MG63 (cell line): ENCODE results near the gene RASA3. TPM values are rescaled to one million over a fixed set of nuclear protein-coding genes. Genes with fewer than 3 reads are reported as not detected.

Experiments
- DNase-seq: peaks from one replicate; pipeline ENCODE4 v3.0.0-alpha.2; 2020
- H3K27me3 ChIP-seq: fragments of 250-450 bp; sonication (Bioruptor Pico); 2 replicates; pipeline ENCODE4 v1.5.1; 2020; ENCODE audit warnings: mild to moderate bottlenecking, moderate library complexity
- H3K36me3 ChIP-seq: fragments of 250-450 bp; sonication (Bioruptor Pico); 2 replicates; pipeline ENCODE4 v1.5.1; 2020; ENCODE audit warnings: mild to moderate bottlenecking, moderate library complexity
- H3K4me3 ChIP-seq: fragments of 250-450 bp; sonication (Bioruptor Pico); 2 replicates; pipeline ENCODE4 v1.5.1; 2020; ENCODE audit warnings: mild to moderate bottlenecking, moderate library complexity
- H3K9me3 ChIP-seq: fragments of 250-450 bp; sonication (Bioruptor Pico); 2 replicates; pipeline ENCODE4 v1.5.1; 2020; ENCODE audit warnings: mild to moderate bottlenecking, moderate library complexity
- total RNA-seq: library from RNA; depleted of rRNA; stranded (reverse); fragments of >200 nt; shearing (Covaris generic); gene quantifications from 2 replicates; pipeline ENCODE4 v1.2.3, GENCODE V29; 2014; ENCODE audit warnings: low replicate concordance

Gene RASA3
- total RNA-seq, 1 experiment from 2014 or later: 21.7 TPM

DNA sequence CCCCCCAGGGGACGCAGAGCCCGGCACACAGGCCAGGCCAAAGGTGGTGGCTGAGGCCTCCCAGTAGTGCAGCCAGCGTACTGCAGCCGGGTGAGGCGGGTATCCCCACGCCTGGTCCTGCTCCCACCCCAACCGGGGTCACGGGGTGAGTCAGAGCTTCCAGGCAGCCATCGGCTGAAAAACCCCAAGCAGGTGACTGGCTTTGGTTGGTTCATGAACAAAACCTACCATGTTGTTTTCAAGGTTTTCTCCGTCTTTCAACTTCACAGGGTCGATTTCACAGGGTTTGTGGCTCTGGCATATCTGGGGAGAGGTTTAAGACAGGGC is 116.5 kb downstream of the RASA3 start:
- H3K27me3 ChIP-seq: no peaks in the 10 kb centered on the region
- H3K36me3 ChIP-seq: peaks cover 30% of the 10 kb centered on the region
- no peak for DNase-seq

DNA sequence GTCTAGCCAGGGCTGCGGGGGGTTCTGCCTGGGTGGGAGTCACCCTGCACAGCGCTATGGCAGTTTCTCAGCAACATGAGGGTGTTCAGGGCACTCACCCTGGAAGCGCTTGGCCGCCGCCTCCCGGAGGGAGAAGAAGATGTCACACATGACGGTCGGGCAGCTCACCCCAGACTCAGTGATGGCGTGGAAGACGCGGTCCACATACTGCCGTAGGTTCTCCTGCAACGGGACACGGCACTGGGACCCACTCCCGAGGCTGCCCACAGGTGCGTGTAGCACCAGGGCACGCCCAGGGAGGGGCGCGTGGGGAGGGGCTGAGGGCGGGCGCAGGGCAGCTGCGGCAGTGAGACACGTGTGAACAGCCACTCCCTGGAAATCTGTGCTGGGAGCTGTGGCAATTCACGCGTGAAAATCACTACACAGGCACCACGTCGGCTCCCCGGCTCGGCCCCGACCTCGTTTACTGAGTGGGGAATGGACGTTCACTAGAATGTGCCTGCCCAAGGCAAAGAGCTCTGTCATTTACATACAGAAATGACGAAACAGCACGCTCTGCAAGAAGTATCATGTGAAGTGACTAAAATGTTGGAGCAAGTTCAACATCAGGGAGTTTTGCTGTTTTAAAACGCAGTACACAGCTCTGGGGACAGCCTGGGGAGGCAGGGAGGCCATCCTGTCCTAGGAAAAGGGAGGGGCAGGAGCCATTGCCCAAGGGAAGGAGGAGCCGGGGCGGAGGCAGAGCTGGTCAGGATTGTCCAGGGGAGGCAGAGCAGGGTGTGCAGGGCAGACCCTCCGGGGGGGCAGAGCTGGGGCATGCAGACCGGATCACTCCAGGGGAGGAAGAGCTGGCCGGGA is 117.1 kb downstream of the RASA3 start:
- Histone ChIP-seq H3K27me3 (no peaks in the 10 kb centered on the region), H3K4me3 (no peak overlapping the region), H3K36me3 (peaks cover 29% of the 10 kb centered on the region), H3K9me3 (no peaks in the 10 kb centered on the region)
- DNase-seq: no peak

More for the DNA sequence above, 116.5 kb downstream of the RASA3 start:
- Histone ChIP-seq H3K9me3 (no peaks in the 10 kb centered on the region), H3K4me3 (no peak overlapping the region)

GRCh38 chr13:114013952-114014629 is 118.3 kb downstream of the RASA3 start:
- H3K27me3 ChIP-seq: no peaks in the 10 kb centered on the region
- no peaks in the 10 kb centered on the region for H3K9me3 ChIP-seq
- no peak overlapping the region for H3K4me3 ChIP-seq
- no peak for DNase-seq
- peaks cover 37% of the 10 kb centered on the region for H3K36me3 ChIP-seq

DNA sequence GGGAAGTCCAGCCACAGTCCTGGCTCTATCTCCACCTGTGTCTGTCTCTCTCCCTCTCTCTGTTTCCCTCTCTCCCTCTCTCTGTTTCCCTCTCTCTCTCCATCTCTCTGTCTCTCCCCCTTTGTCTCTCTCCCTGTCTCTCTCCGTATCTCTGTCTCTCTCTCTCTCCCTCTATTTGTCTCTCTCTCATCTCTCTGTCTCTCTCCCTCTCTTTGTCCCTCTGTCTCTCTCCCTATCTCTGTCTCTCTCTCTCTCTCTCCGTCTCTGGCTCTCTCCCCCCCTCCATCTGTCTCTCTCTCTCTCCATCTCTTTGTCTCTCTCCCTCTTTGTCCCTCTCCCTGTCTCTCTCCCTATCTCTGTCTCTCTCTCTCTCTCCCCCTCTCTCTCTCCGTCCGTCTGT is 119.1 kb downstream of the RASA3 start:
- H3K27me3 ChIP-seq: no peaks in the 10 kb centered on the region

GRCh38 chr13:114012921-114013320 is 119.5 kb downstream of the RASA3 start:
- no peak overlapping the region for H3K4me3 ChIP-seq
- no peak for DNase-seq
- no peaks in the 10 kb centered on the region for H3K9me3 ChIP-seq
- H3K27me3 ChIP-seq: no peaks in the 10 kb centered on the region
- peaks cover 34% of the 10 kb centered on the region for H3K36me3 ChIP-seq

More for the DNA sequence above, 119.1 kb downstream of the RASA3 start:
- no peak for DNase-seq
- no peak overlapping the region for H3K4me3 ChIP-seq
- peaks cover 36% of the 10 kb centered on the region for H3K36me3 ChIP-seq
- H3K9me3 ChIP-seq: no peaks in the 10 kb centered on the region

DNA sequence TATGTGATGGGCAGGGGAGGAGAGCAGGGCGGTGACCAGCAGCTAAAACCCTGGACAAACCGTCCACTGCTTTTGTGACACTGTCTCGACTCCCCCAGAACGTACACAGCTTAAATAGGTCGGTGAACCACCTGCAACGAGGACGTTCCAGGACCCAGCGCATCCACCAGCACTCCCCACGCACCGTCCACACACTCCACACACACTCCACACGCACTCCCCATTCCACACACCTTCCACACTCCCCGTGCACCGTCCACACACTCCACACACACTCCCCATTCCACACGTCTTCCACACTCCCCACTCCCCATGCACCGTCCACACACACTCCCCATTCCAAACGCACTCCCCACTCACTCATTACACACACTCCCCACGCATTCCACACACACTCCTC is 120.3 kb downstream of the RASA3 start:
- peaks cover 32% of the 10 kb centered on the region for H3K36me3 ChIP-seq
- no peak for DNase-seq
- H3K27me3 ChIP-seq: no peaks in the 10 kb centered on the region
- H3K9me3 ChIP-seq: no peaks in the 10 kb centered on the region
- no peak overlapping the region for H3K4me3 ChIP-seq

DNA sequence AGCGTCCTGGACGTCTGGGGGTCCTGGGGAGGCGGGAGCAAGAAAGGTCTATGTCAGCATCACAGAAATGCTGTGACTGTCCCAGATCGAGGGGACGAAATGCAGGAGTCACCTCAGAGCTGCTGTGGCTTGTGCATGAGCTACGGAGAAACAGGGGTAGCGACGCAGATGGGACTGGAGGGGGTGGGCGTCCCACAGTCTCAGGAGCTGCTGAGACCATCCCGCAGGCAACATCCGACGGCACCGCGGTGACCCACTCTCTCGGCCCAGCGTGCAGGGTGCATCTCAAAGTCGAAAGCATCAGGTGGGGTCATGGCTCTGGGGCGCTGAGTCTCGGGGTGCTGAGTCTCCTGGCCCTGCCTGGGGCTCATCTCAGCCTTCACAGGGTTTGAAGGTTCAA is 121.2 kb downstream of the RASA3 start:
- no peak for DNase-seq
- Histone ChIP-seq H3K36me3 (peaks cover 26% of the 10 kb centered on the region), H3K4me3 (no peak overlapping the region), H3K27me3 (no peaks in the 10 kb centered on the region), H3K9me3 (no peaks in the 10 kb centered on the region)

GRCh38 chr13:114010401-114011101 is 121.9 kb downstream of the RASA3 start:
- Histone ChIP-seq H3K36me3 (peaks cover 20% of the 10 kb centered on the region), H3K9me3 (no peaks in the 10 kb centered on the region), H3K4me3 (no peak overlapping the region), H3K27me3 (no peaks in the 10 kb centered on the region)
- no peak for DNase-seq

- no peaks in the 10 kb centered on the region for H3K9me3 ChIP-seq
- no peak for DNase-seq
- H3K27me3 ChIP-seq: no peaks in the 10 kb centered on the region
- no peak overlapping the region for H3K4me3 ChIP-seq
- peaks cover 14% of the 10 kb centered on the region for H3K36me3 ChIP-seq
These were observed 122.6 kb downstream of the RASA3 start for GRCh38 chr13:114009590-114010400.

DNA sequence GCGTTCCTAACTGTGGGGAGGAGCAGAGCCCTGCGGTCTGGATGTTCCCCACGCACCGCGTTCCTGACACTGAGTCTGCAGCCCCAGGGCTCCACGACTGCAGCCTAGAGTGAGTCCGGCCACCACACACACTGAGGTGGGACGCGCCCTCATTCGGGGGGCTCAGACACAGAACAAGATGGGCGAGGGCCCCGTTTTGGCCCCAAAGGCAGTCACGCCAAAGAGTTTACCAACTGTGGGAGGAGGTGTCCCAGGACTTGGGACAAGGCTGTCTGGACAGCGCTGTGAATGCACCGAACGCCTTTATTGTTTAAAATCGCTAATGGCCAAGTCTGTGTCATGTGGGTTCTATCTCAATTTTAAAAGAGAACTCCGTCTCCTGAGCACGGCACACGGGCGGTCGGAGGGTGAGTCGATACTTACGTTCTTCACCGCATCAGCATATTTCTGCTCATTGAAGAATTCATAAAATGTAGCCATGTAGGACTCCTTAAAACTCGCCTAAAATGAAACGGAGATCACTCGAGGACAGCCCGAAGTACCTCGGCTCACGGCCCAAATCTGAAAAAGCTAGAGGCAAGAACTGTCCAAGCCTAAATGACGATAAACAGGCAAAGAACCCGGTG is 123.3 kb downstream of the RASA3 start:
- no peaks in the 10 kb centered on the region for H3K27me3 ChIP-seq
- H3K36me3 ChIP-seq: peaks cover 14% of the 10 kb centered on the region
- no peak overlapping the region for H3K4me3 ChIP-seq
- no peak for DNase-seq
- H3K9me3 ChIP-seq: no peaks in the 10 kb centered on the region

DNA sequence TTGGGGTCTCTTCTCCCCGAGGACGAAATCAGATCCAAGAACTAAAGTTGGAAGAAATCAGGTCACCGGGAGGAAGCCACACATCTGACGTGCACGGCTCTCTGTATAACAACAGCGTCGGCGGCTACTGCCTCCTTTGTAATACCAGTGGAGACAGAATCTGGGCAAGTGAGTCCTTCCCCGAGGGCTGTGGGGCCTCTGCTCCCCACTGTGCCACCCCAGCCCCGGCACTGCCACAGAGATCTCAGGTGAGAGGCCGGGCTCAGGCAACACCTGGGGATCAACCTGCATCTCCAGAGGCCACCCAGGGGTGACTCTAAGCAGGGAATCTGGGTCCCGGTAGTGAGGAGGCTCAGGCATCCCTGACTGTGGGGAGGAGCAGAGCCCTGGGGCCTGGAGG is 124.9 kb downstream of the RASA3 start:
- H3K27me3 ChIP-seq: no peaks in the 10 kb centered on the region
- H3K36me3 ChIP-seq: peaks cover 14% of the 10 kb centered on the region
- no peak overlapping the region for H3K4me3 ChIP-seq
- H3K9me3 ChIP-seq: no peaks in the 10 kb centered on the region
- no peak for DNase-seq

DNA sequence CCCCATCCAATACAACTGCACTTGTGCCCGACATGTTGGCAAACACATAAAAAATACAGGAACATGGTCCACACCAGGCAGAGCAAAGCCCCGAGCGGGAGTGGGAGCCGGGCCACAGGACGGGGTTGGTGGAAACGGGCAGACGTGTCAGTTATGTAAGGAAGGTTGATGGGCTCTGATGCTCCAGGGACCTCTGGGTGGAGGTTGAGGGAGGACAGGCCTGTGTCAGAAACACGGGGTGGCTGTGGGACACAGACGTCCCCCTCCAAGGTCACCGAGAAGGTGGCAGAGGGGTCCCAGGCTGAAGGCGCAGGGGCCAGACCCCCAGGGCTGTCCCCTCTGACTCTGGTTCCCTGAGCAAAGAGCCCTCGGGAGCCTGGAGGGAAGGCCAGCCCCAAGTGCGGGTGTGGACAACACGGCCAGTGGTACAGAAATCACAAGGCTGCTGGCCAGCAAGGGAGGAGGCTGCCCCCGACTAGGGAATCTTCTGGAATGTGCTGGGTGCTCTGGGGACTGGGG is 127.2 kb downstream of the RASA3 start:
- Histone ChIP-seq H3K4me3 (no peak overlapping the region), H3K27me3 (no peaks in the 10 kb centered on the region), H3K36me3 (peaks cover 18% of the 10 kb centered on the region), H3K9me3 (no peaks in the 10 kb centered on the region)
- no peak for DNase-seq

DNA sequence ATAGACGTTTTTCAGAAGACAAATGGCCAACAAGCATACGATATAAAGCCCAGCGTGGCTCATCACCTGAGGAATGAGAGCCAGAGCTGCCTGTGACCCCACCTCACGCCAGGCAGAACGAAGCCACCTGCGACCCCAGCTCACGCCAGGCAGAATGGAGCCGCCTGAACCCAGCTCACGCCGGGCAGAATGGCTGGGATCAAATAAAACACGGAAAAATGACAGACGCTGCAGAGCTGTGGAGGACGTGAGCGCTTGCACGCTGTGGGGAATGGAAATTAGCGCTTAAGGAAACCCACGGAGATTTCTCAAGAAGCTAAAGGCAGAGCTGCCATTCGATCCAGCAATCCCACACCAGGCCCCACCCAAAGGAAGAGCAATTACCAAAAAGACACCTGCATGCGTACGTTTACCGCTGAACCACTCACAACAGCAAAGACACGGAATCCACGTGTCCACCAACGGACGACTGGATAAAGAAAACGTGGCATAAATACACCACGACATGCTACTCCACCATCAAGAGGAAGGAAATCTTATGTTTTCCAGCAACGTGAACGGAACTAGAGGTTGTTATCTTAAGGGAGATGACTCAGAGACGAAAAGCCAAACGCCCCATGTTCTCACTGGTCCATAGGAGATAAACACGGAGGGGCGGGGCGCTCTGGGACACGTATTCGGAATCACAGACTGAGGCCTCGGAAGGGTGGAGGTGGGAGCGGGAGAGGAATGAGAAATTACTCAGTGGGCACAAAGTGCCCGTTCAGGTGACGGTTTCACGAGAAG is 127.8 kb downstream of the RASA3 start:
- Histone ChIP-seq H3K36me3 (peaks cover 12% of the 10 kb centered on the region), H3K4me3 (no peak overlapping the region), H3K9me3 (no peaks in the 10 kb centered on the region), H3K27me3 (no peaks in the 10 kb centered on the region)
- DNase-seq: no peak

GRCh38 chr13:114002771-114003321 is 129.6 kb downstream of the RASA3 start:
- H3K36me3 ChIP-seq: peaks cover 5% of the 10 kb centered on the region; the same call in 1 of the 2 replicates
- H3K4me3 ChIP-seq: no peak overlapping the region
- H3K27me3 ChIP-seq: no peaks in the 10 kb centered on the region
- no peak for DNase-seq
- H3K9me3 ChIP-seq: no peaks in the 10 kb centered on the region

GRCh38 chr13:114002009-114002544 is 130.3 kb downstream of the RASA3 start:
- no peak for DNase-seq
- Histone ChIP-seq H3K36me3 (peaks cover 5% of the 10 kb centered on the region; the same call in 1 of the 2 replicates), H3K4me3 (no peak overlapping the region), H3K27me3 (no peaks in the 10 kb centered on the region), H3K9me3 (no peaks in the 10 kb centered on the region)
